Measurements from ENCODE around the gene CRTC1. TPM values are rescaled to one million over a fixed set of nuclear protein-coding genes. Genes with fewer than 3 reads are reported as not detected.

Gene CRTC1
- total and polyA plus RNA-seq, 9 of the 15 experiments (the other 6 are each of a cell fraction or from before 2014, with no cell fraction given) = 0.25 to 3.8 (median 1.2) TPM; not detected in 2

DNA sequence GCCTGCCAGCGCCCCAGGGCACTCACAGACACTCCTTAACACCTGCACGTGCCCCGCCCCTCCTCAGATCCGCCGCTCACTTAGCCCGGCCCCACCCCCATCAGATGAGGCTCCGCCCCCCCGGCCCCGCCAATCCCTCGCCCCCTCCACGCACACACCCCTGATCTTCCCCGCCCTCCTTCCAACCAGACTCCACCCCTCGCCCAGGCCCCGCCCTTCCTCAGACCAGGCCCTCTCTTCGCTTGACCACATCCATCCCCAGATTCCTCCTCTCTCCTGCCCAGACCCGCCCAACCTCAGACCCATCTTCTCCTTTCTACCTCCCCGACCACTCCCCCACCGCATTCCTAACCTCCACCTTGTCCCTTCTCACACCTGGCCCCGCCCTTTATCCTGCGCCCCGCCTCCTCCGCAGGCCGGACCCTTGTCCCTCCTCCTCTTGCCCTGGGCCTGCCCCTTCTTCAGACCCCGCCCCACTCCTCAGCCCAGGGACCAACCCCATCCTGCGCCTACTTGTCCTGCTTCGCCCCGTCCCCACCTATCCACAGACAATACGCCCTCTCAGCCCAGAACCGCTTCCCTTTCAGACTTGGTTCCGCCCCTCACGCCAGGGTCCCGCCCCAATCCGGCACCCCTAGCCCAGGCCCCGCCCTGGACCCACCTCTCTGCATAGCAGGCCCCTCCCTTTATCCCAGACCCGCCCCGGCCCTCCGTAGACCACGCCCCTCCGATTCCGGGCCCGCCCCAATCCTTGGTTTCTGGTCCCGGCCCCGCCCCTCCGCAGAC is 47.1 kb upstream of the CRTC1 start (continued):
- TF ChIP-seq, protein P1, sequence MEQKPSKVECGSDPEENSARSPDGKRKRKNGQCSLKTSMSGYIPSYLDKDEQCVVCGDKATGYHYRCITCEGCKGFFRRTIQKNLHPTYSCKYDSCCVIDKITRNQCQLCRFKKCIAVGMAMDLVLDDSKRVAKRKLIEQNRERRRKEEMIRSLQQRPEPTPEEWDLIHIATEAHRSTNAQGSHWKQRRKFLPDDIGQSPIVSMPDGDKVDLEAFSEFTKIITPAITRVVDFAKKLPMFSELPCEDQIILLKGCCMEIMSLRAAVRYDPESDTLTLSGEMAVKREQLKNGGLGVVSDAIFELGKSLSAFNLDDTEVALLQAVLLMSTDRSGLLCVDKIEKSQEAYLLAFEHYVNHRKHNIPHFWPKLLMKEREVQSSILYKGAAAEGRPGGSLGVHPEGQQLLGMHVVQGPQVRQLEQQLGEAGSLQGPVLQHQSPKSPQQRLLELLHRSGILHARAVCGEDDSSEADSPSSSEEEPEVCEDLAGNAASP (IDR thresholded peaks at IDR 0.05) = no peak
- TF ChIP-seq PML (IDR thresholded peaks at IDR 0.05; ENCODE audit: low read length) = no peak
- peak; percentile 91 for TF ChIP-seq ZEB2 (IDR thresholded peaks at IDR 0.05)
- no peak for TF ChIP-seq ZNF175 (CRISPR knock-in tag; IDR thresholded peaks at IDR 0.05; ENCODE audit: low read depth)
- TF ChIP-seq GABPA (tag; conservative IDR thresholded peaks at IDR 0.05; ENCODE audit: low read depth) = no peak
- TF ChIP-seq, protein P2, sequence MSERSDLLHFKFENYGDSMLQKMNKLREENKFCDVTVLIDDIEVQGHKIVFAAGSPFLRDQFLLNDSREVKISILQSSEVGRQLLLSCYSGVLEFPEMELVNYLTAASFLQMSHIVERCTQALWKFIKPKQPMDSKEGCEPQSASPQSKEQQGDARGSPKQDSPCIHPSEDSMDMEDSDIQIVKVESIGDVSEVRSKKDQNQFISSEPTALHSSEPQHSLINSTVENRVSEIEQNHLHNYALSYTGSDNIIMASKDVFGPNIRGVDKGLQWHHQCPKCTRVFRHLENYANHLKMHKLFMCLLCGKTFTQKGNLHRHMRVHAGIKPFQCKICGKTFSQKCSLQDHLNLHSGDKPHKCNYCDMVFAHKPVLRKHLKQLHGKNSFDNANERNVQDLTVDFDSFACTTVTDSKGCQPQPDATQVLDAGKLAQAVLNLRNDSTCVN (CRISPR knock-in tag; IDR thresholded peaks at IDR 0.05) = peak; percentile 98
- TF ChIP-seq, protein P3, sequence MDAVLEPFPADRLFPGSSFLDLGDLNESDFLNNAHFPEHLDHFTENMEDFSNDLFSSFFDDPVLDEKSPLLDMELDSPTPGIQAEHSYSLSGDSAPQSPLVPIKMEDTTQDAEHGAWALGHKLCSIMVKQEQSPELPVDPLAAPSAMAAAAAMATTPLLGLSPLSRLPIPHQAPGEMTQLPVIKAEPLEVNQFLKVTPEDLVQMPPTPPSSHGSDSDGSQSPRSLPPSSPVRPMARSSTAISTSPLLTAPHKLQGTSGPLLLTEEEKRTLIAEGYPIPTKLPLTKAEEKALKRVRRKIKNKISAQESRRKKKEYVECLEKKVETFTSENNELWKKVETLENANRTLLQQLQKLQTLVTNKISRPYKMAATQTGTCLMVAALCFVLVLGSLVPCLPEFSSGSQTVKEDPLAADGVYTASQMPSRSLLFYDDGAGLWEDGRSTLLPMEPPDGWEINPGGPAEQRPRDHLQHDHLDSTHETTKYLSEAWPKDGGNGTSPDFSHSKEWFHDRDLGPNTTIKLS (IDR thresholded peaks at IDR 0.05; ENCODE audit: borderline replicate concordance, low read depth) = no peak
- TF ChIP-seq, protein P4, sequence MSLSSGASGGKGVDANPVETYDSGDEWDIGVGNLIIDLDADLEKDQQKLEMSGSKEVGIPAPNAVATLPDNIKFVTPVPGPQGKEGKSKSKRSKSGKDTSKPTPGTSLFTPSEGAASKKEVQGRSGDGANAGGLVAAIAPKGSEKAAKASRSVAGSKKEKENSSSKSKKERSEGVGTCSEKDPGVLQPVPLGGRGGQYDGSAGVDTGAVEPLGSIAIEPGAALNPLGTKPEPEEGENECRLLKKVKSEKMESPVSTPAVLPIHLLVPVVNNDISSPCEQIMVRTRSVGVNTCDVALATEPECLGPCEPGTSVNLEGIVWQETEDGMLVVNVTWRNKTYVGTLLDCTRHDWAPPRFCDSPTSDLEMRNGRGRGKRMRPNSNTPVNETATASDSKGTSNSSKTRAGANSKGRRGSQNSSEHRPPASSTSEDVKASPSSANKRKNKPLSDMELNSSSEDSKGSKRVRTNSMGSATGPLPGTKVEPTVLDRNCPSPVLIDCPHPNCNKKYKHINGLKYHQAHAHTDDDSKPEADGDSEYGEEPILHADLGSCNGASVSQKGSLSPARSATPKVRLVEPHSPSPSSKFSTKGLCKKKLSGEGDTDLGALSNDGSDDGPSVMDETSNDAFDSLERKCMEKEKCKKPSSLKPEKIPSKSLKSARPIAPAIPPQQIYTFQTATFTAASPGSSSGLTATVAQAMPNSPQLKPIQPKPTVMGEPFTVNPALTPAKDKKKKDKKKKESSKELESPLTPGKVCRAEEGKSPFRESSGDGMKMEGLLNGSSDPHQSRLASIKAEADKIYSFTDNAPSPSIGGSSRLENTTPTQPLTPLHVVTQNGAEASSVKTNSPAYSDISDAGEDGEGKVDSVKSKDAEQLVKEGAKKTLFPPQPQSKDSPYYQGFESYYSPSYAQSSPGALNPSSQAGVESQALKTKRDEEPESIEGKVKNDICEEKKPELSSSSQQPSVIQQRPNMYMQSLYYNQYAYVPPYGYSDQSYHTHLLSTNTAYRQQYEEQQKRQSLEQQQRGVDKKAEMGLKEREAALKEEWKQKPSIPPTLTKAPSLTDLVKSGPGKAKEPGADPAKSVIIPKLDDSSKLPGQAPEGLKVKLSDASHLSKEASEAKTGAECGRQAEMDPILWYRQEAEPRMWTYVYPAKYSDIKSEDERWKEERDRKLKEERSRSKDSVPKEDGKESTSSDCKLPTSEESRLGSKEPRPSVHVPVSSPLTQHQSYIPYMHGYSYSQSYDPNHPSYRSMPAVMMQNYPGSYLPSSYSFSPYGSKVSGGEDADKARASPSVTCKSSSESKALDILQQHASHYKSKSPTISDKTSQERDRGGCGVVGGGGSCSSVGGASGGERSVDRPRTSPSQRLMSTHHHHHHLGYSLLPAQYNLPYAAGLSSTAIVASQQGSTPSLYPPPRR (CRISPR knock-in tag; IDR thresholded peaks at IDR 0.05; ENCODE audit: borderline replicate concordance) = no peak
- TF ChIP-seq PTBP1 (IDR thresholded peaks at IDR 0.05; ENCODE audit: low read depth, low read length) = no peak
- no peak for TF ChIP-seq ZNF41 (CRISPR knock-in tag; conservative IDR thresholded peaks at IDR 0.05)
- TF ChIP-seq TAL1 (IDR thresholded peaks at IDR 0.05) = 0 out of 2 replicates have a peak, but pooled peaks have one; percentile 15
- no peak for TF ChIP-seq FOSL1 (tag; conservative IDR thresholded peaks at IDR 0.05)
- no peak for TF ChIP-seq ZNF347 (CRISPR knock-in tag; IDR thresholded peaks at IDR 0.05; ENCODE audit: low read depth)
- TF ChIP-seq, protein P5, sequence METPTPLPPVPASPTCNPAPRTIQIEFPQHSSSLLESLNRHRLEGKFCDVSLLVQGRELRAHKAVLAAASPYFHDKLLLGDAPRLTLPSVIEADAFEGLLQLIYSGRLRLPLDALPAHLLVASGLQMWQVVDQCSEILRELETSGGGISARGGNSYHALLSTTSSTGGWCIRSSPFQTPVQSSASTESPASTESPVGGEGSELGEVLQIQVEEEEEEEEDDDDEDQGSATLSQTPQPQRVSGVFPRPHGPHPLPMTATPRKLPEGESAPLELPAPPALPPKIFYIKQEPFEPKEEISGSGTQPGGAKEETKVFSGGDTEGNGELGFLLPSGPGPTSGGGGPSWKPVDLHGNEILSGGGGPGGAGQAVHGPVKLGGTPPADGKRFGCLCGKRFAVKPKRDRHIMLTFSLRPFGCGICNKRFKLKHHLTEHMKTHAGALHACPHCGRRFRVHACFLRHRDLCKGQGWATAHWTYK (CRISPR knock-in tag; IDR thresholded peaks at IDR 0.05) = 0 out of 2 replicates have a peak, but pooled peaks have one; percentile 32
- no peak for TF ChIP-seq SAFB (IDR thresholded peaks at IDR 0.05; ENCODE audit: borderline replicate concordance, low read depth, low read length)
- TF ChIP-seq HDAC1 (IDR thresholded peaks at IDR 0.05) = peak in 1 of 2 experiments; percentile 81; a peak in 1 of 4 replicates
- TF ChIP-seq, protein P6, sequence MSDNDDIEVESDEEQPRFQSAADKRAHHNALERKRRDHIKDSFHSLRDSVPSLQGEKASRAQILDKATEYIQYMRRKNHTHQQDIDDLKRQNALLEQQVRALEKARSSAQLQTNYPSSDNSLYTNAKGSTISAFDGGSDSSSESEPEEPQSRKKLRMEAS (CRISPR knock-in tag; IDR thresholded peaks at IDR 0.05) = no peak; the same call in 1 of the 2 replicates

Data from K562 (cell line).